SH-SY5Y (cell line): ENCODE data around the gene ARHGAP8.

Experiments used
- GATA2 ChIP-seq: IDR thresholded peaks from 2 replicates; pipeline ENCODE4 v1.6.1; 2011; ENCODE audit warnings: mild to moderate bottlenecking, low read depth, low read length
- GATA3 ChIP-seq: IDR thresholded peaks from 2 replicates; pipeline ENCODE4 v1.6.1; 2011; ENCODE audit warnings: low read depth, mild to moderate bottlenecking, low read length, moderate library complexity

ARHGAP8 gene

DNA sequence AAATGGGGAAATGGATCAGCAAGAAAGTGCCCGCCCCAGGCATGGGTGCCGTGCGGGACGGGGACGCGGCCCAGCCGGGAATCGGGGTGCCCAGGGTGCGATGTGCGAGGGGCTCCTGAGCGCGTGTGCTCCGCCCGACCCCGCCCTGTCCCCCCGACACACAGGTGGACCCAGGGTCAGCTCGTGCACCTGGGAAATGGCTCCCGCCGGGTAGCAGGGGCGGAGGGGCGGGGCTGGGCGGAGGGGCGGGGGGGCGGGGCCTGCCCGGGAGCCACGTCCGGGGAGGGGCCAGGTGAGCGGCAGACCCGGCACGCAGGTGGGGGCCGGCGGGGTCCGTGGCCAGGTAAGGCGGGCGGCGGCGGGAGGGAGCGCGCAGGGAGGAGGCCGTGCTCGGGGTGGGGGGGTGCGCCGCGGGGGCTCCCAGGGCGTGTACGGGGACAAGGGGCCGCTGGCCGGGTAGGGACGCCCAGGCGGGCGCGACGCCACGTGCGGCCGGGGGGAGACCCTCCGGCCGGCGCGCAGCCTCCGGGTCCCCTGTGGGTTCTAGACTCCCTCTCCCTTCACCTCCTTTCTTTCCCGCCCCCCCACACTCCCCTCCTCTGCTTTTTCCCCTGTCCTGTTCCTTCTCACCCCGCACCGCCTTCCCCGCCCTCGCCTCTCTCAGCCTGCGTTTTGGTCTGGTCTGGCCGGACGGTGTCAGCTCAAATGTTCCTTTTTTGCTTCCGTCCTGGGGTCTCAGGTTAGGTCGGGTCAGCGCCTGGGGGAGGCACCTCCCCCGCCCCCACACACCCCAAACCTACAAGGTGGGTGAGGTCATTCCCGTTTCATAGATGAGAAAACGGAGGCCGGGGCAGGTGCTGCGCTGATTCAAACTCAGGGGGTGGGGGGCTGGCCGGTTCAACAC is at the start of gene ARHGAP8:
ARHGAP8 (plus strand) TSS at position 291 of the 904 bp plus-strand sequence. CDS start 33,953 bp downstream, outside the sequence.
- TF ChIP-seq GATA2 (no peak), GATA3 (no peak)

DNA sequence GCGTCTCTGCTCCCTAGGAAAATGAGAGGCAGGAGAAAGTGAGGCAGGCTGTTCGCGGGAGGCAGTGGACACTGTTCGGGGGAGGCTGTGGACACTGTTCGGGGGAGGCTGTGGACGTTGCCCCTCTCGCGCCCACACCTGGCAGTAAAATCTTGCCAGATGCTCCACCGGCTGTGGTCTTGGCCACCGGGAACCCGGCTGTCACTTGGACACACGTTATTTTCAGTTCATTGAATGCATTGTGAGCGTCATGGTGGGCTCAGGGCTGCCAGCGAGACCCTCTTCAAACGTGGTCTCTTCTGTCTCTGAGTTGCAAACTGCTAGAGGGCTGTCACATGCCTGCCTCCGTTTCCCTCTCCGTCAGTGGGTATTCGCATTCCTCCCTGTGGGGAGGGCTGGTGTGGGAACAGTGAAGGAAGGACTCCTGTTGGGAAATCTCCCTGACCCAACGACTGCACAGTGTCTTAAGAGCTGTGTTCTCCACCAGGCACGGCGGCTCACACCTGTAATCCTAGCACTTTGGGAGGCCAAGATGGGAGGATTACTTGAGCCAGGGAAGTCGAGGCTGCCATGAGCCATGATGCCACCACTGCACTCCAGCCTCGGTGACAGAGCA is 49.0 kb upstream of the ARHGAP8 start:
- TF ChIP-seq GATA2: no peak
- no peak for TF ChIP-seq GATA3

DNA sequence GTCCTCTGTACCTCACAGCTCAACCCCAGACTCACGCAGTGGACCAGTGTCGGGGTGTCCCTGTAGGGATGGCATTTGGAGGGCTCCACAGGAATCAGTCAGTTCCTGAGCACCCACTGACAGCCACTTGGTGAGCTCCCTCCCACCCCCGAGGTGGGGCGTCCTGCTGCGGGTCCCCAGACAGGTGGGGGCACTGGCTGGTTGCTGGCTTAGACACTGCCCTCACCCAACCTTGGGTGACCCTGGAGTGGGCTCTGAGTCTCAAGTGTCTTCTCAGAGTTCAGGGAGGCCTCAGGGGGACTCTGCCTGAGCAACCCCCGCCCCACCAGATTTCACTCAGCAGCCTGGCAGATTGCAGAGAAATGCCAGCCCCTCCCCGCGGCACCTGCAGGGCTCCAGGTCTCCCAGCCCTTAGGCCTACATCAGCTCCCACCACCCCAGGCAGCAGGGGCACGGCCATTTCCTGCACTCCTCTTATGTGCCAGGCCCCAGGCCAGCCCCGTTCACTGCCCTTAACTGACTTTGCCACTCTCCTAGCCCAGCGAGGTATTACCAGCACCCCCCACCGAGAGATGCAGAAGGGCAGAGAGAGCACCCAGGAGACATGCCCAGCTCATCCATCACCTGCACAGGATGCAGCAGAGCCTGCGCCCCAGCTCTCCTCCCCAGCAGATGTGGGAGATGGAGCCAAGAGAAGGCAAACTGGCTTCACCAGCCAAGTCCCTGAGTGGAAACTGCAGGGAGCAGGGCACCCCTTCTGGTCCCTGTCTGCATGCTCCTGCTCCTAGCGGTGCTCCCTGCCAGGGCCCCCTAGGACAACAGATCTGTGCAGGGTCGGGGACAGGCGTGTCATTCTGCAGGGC is 48.0 kb upstream of the ARHGAP8 start:
- TF ChIP-seq GATA2: no peak
- no peak for TF ChIP-seq GATA3

DNA sequence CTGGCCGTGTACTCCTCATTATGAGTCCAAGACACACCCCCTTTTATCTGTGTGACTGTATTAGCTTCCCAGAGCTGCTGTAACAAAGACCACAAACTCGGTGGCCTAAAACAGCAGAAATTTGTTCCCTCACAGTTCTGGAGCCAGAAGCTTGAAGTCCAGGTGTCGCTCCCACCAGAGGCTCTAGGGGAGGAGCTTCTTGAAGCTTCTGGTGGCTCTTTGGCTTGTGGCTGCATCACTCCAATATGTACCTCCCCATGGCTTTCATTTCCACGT is 47.4 kb upstream of the ARHGAP8 start:
- TF ChIP-seq GATA2 (no peak), GATA3 (no peak)

DNA sequence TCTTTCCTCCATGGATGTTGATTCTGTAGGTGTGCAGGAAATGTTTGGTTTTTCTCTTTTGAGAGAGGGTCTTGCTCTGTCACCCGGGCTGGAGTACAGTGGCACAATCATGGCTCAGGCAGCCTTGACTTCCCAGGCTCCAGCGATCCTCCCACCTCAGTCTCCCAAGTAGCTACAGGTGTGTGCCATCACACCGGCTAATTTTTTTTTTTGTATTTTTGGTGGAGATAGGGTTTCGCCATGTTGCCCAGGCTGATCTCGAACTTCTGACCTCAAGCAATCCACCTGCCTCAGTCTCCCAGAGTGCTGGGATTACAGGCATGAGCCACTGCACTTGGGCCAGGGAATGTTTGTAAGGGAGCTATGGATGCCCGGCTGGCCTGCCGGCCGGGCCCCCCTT is 45.9 kb upstream of the ARHGAP8 start:
- TF ChIP-seq GATA3: no peak
- no peak for TF ChIP-seq GATA2

DNA sequence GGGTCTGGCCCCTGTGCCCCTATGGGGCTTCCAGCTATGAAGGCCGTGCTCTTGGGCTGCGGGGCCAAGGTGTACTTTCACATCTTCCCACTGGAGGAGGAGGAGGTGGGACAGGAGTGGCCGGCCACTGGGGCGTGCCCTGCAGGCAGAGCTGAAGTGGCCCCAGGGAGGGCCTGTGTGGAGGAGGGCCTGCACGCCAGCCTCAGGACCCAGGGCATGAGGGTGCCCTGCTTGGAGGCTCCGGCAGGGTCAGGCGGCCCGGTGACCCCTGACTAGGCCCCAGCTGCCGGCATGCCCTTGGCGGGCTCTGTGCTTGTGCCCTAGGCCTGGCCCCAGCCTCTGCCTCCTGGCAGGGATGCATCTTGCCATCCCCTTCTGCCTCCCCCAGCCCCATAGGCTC is 45.2 kb upstream of the ARHGAP8 start:
- no peak for TF ChIP-seq GATA3
- TF ChIP-seq GATA2: no peak

DNA sequence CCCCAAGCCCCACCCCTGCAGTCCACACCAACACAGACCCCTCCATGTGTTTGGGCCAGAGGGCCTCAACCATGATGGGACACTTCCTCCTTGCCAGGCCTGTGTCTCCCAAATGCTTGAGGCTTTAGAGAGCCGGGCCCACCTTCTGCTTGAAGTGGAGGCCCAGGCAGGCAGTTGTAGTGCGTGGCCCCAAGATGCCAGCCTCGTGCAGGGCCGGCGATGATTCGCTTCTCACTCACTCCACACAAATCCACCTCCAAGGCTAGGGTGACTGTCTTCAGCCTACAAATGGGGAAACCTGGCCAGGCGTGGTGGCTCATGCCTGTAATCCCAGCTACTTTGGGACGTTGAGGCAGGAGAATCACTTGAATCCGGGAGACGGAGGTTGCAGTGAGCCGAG is 44.6 kb upstream of the ARHGAP8 start:
- TF ChIP-seq GATA3 (no peak), GATA2 (no peak)

DNA sequence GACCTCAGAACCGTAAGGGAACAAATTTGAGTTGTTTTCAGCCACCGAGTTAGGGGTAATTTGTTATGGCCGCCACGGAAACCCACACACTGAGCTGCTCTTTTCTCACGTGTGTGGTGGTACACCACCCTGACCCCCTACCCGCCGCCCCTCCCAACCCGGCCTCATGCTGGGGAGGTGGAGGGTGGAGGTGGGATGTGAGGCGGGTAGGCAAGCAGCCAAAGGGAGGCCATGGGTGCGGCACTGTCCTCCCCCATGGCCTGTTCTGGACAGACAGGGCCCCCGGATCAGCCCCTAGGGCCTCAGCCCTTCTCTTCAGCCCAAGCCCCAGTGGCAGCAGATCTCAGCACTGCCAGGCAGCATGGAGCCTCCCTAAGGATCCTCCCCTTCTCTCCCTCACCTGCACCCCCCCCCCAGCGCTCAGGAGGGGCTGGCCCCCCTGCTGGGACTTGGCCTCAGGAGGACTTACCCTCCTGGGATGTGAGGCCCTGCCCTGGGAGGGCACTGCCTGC is 42.4 kb upstream of the ARHGAP8 start:
- TF ChIP-seq GATA2 (no peak), GATA3 (no peak)

DNA sequence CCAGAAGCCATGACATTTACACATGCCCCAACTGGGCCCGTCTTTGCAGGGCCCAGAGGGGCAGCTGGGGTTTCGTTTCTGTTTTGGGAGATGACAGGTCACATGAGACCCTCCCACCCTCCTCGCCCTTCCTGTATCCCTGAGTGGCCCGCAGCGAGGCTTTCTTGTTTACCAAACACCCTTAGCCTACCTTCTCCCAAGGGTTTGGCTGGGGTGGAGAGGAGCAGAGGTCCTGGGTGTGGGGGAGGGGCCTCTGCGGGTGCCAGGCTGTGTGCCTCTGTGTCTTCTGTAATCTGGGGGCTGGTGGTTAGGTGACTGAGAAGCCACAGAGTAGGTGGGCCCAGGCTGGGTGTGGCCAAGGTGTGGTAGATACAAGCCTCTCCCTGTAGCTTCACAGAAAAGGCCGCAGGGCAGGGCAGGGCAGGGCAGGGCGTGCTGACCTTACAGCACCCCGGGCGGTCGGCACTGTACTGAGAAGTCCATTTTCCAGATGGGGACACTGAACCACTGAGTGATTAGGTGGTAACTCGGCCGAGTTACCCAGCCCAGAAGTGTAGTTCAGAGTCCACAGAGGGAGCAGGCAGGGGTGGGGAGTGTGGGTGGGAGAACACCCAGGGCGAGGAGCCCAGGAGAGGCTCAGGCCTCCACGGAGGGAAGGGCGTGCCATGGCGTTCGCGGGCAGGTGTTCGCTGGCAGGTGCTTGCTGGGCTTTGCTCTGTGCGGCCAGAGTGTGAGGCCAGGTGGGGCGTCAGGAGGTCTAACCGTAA is 41.7 kb upstream of the ARHGAP8 start:
- no peak for TF ChIP-seq GATA2
- no peak for TF ChIP-seq GATA3

DNA sequence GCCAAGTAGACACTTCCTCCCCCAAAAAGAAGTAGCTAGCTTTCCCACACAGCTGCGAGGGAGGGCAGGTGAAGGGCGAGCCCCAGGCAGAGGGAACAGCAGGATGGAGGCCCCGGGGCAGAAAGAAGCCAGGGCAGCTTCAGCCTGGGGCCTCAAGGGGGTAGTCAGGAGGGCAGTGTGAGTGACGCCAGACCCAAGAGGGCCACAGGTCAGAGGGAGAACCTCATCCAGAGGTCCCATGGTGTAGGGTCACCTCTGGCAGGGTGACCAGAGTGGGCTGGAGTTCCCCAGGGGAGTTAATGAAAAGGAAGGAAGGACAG is 41.2 kb upstream of the ARHGAP8 start:
- no peak for TF ChIP-seq GATA3
- TF ChIP-seq GATA2: no peak

DNA sequence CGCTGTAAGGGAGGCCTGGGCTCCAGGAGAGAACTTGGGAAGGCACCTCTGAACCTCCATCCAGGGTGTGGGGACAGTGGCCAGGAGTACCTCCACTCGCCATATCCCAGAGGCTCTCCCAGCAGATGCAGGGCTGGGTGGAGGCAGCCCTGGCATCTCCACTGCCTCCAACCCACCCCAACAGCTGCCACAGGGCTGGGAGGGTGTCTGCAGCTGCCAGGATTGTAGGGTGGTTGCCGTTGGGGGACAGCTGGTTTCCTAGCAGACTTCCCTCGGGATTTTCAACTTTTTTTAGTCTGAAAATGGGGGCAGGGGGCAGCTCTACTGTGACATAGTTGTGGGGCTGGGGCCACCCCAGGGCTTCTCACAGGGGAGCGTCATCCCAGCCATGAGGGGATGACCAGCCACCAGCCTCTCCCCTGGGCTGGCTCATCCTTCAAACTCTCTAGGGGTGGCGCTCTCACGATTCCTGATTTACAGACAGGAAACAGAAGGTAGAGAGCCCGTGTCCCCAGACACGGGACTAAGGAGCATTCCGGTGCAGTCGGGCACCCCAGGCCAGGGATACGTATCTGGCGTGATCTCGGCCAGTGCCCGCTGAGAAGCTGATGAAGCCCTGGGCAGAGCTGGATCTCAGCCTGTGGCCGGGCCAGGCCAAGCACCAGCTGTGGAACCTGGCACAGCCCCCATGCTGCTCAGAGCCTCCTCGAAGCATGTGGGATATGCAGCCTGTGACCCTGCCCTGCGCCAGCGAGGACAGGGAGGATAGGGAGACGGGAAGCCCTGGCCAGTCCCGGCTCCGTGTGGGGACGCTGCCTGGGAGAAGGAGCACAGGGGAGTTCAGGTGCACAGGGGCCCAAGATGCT is 40.5 kb upstream of the ARHGAP8 start:
- TF ChIP-seq GATA2: no peak

DNA sequence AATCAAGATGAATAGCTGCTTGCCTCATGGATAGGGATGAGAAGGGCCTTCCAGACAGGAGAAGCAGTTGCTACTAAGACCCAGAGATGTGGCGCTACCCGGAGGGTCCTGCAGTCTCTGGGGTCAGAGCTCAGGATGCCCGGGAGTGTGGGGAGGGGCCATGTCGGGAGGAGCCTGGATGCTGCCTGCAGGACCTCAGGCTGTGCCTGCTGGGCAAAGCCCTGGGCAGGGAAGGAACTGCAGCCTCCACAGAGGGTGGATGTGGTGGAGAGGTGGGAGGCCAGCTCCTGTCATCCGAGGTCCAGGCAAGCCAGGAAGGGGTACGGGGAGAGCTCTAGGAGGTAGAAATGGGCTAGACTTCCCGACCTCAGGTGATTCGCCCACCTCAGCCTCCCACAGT is 39.4 kb upstream of the ARHGAP8 start:
- no peak for TF ChIP-seq GATA2
- TF ChIP-seq GATA3: no peak

DNA sequence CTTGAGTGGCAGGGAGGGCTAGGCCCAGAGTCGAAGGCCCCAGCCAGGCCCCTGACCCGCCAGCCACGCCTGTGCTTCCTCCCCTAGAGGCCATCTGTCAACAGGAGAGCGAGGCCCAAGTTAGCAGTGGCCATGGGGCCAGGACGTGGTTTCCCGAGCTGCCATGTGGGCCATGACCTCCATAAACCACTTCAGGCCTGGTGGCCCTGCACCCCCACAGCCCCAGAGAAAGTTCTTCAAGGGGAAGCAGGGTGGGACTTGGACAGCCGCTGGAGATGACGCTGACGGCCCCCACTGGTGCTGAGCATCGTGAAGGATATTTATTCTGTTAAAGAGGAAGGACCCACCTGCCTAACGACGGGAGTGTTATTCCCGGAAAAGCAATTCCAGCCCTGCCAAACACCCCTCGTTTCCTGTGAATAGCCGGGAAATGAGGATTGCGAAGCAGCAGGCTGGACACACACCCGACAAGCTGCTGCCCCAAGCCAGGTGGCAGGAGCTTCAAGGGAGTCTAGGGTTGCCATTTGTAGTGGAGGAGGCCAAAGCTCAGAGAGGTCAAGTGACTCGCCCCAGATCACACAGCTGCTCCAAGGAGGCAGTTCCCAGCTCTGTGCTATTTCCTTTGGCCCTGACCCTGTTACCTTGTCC is 37.5 kb upstream of the ARHGAP8 start:
- TF ChIP-seq GATA2 (no peak), GATA3 (no peak)
